Stimulated activated CD4-positive, alpha-beta T cell treated with anti-CD3 and anti-CD28 coated beads, Interleukin-1b, Interleukin-23, amount 100 ng/mL, for 1 hour (primary cell): Measurements from ENCODE around the gene NUPR1.
"Not testable (repeated sequence)": the region's sequence is repeated elsewhere in the genome, so short reads cannot be mapped to it uniquely, and the experiment has no call there.

ENCODE experiments used
- DNase-seq, 2 donors: peaks; one replicate each; pipeline ENCODE4 v3.0.0-alpha.2; 2020; ENCODE audit warnings: low read depth in 2 of 2

The NUPR1 gene

GRCh38 chr16:28498666-28499381 lies 40.0 kb downstream of the NUPR1 start:
- no peak for DNase-seq

GRCh38 chr16:28497861-28498599 lies 40.7 kb downstream of the NUPR1 start:
- no peak for DNase-seq

- no peak for DNase-seq
These were observed 41.4 kb downstream of the NUPR1 start for GRCh38 chr16:28497386-28497785.

DNA sequence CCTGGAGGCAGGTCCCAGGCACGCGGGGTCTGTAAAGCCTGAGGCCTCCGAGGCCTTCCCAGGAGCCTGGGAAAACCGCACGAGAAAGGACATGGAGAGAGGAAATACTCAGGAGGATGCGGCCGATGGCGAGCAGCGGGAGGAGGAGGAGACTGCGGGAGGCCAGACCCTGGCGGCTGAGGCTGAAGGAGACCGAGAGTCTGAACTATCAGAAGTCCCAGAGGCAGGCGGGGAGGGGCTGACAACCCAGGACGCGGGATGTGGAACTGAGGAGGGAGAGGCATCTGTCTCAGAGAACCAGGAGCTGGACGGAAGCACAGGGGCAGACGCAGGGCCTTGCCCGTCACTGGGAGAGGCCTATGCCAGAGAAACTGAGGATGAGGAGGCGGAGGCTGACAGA lies 41.9 kb downstream of the NUPR1 start:
- no peak for DNase-seq

DNA sequence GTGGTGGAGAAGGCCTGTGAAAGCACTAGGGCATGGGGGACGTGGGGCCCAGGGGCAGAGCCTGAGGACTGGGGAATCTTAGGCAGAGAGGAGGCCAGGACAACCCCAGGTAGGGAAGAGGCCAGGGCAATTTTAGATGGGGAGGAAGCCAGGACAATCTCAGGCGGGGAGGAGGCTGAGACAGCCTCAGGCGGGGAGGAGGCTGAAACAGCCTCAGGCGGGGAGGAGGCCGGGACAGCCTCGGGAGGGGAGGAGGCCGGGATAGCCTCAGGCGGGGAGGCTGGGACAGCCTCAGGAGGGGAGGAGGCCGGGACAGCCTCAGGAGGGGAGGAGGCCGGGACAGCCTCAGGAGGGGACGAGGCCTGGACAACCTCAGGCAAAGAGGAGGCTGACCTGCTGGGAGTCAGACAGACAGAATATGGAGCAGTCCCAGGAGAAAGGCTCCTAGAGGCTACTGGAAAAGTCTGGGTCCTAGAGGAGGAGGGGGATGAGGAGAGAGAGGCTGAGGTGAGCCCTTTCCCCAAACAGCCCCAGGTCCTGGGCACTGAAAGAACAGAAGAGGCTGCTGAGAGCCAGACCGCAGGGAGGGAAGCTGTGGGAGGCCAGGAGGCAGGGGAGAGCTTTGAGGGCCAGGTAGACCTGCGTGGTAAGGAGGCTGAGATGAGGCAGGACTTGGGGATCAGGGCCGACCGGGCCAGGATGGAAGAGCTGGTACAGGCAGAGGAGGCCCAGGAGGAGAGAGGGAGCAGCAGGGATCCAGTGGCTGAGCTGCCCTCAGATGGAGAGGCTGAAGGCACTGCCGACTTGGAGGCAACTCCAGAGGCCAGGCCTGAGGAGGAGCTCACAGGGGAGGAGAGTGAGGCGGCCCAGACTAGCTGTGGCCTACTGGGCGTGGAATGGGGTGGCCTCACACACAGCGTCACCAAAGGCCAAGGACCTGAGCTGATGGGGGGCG lies 42.7 kb downstream of the NUPR1 start:
- no peak for DNase-seq

- DNase-seq = no peak
These were observed 43.5 kb downstream of the NUPR1 start for GRCh38 chr16:28495098-28495793.

- DNase-seq = peak; percentile 50 to 71
These were observed 44.5 kb downstream of the NUPR1 start, which contains the start of gene APOBR for GRCh38 chr16:28494121-28494851. TSS of gene APOBR (plus strand) at chr16:28494643. CDS start at chr16:28494682, 39 bp downstream.

DNA sequence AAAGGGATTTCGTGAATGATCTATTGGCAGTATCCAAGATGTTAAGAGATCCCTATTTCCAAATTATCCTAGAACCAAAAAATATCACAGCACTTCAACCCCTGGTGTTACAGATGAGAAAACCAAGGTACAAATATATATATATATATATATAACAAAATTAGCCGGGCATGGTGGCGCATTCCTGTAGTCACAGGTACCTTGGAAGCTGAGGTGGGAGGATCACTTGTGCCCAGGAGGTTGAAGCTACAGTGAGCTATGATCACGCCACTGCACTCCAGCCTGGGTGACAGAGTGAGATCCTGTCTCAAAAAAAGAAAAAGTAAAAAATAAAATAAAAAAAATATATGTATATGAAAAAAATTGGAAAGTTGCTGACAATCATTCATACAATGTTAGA lies 46.3 kb downstream of the NUPR1 start:
- DNase-seq = no peak

DNA sequence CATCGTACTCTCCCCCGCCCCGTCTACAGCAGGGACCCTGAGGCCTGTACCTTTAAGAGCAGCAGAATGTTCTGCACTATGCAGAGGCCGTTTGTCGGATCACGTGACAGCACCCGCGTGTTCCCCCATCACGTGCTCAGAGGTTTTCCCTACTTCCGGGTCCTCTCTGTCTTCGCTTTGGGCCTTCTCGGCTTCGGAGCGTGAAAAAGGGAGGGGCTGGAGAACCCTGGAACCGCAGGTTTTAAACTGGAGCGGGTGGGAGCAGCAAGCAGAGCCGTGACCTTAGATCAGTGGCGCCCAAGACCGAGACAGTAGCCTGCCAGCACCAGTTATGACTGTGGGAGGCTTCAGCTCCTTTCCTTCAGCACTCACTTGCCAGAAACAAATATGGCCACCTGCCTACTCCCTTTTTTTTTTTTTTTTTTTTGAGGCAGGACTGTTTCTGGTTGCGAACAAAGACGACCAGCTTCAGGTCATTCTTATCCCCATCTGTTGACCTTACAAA lies 46.8 kb downstream of the NUPR1 start, which contains the start of gene CLN3:
CLN3 (minus strand) TSS at position 105 of the 505 bp plus-strand sequence. CDS start 315 bp downstream, outside the sequence.
- peak; percentile 58 to 63 for DNase-seq

GRCh38 chr16:28491230-28491969 lies 47.4 kb downstream of the NUPR1 start:
- no peak for DNase-seq

GRCh38 chr16:28486266-28486665 lies 52.5 kb downstream of the NUPR1 start:
- no peak for DNase-seq

DNA sequence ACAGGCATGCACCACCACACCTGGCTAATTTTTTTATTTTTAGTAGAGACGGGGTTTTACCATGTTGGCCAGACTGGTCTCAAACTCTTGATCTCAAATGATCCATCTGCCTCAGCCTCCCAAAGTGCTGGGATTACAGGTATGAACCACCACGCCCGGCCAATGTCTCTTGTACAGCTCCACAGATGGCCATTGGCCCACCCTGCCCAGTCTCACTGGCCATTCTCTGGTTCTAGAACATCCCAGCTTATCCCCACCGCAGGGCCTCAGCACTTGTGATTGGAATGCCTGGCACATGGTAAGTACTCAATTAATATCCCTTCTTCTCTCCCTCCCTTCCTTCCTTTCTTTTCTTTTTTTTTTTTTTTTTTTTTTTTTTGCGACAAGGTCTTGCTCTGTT lies 55.4 kb downstream of the NUPR1 start:
- not testable (repeated sequence) for DNase-seq
